Myometrial cell (primary cell): Measurements from ENCODE around the gene FAM3C. TPM values are rescaled to one million over a fixed set of nuclear protein-coding genes. Genes with fewer than 3 reads are reported as not detected.

ENCODE experiments used
- total RNA-seq: library from RNA; depleted of rRNA; stranded (reverse); fragments of >200 nt; gene quantifications from 2 replicates; pipeline ENCODE4 v1.2.3, GENCODE V29; 2015

FAM3C gene, protein sequence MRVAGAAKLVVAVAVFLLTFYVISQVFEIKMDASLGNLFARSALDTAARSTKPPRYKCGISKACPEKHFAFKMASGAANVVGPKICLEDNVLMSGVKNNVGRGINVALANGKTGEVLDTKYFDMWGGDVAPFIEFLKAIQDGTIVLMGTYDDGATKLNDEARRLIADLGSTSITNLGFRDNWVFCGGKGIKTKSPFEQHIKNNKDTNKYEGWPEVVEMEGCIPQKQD
- 41.5 and 60.8 TPM in 2 replicates for total RNA-seq

GRCh38 chr7:121395961-121396757, at the start of gene FAM3C:
Gene FAM3C (minus strand): TSS chr7:121396308. CDS start chr7:121382969, 13,339 bp downstream.

GRCh38 chr7:121328508-121329190, 67.5 kb downstream of the FAM3C start, which contains the start of gene WNT16:
Gene WNT16 (plus strand): TSS chr7:121329000. CDS start chr7:121329293, 293 bp downstream.

Other genes starting within 250 kb of the FAM3C start
- under 0.01 TPM in 1 of 2 replicates, not detected in the other for gene WNT16, start 67.3 kb downstream of the FAM3C start, total RNA-seq